GM12865 (cell line): ENCODE results near the gene EBF3.

Experiments
- DNase-seq: peaks from one replicate; pipeline ENCODE4 v3.0.0; 2010; ENCODE audit warnings: low read depth
- H3K4me3 ChIP-seq: 2 replicates; pipeline ENCODE4 v1.5.1; 2011; ENCODE audit warnings: mild to moderate bottlenecking, low read depth, low read length, control low read depth
- TF ChIP-seq, protein P1 (sequence below): IDR thresholded peaks from 2 replicates; pipeline ENCODE4 v1.5.1; 2011; ENCODE audit warnings: low read length, control low read depth, low read depth, inconsistent platforms; ENCODE audit not compliant: insufficient read depth; ENCODE audit errors: missing control alignments

EBF3 gene

DNA sequence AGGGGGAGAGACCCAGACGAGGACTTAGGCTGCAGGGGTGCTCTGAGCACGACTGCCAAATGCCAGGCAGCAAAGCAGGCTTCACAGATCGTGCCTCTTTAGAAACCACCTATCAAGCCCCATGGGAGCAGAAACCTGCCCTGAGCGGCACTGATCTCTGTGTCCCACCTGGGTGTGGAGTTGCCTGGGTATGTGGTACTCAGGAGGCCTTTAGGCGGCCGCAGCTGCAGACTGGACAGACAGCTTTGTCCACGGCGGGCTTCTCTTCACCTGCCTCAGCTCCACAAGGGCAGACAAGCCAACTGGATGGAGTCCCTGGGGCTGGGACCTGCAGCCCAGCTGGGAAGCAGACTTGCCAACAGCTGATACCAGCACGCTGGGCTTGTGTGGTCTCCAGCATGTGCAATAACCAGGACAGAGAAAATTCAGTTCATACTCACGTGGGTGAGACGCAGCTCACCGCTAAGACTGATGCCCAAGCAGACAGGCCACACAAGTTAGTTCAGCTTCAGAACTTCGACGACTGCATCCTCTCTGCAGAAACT is 163.2 kb downstream of the EBF3 start:
- TF ChIP-seq, protein P1, sequence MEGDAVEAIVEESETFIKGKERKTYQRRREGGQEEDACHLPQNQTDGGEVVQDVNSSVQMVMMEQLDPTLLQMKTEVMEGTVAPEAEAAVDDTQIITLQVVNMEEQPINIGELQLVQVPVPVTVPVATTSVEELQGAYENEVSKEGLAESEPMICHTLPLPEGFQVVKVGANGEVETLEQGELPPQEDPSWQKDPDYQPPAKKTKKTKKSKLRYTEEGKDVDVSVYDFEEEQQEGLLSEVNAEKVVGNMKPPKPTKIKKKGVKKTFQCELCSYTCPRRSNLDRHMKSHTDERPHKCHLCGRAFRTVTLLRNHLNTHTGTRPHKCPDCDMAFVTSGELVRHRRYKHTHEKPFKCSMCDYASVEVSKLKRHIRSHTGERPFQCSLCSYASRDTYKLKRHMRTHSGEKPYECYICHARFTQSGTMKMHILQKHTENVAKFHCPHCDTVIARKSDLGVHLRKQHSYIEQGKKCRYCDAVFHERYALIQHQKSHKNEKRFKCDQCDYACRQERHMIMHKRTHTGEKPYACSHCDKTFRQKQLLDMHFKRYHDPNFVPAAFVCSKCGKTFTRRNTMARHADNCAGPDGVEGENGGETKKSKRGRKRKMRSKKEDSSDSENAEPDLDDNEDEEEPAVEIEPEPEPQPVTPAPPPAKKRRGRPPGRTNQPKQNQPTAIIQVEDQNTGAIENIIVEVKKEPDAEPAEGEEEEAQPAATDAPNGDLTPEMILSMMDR: no peak
- DNase-seq: no peak
- no peak overlapping the region for H3K4me3 ChIP-seq

DNA sequence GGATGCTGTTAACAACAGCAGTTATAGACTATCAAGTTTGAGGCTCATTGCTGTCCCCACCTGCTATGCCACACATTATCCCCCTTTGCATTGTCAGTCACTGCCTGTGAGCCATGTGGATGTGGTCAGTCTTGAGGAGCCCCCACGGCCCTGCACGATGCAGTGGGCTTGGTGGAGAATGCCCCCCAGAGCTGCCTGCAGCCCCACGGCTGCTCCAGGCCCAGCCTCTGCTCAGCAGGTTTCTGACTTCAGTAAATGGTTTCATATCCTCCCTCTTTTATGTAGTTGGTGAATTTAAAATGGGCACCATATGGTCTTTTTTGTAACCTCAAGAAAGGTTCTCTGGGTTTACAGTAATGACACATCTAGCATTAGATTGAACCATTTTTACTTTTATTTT is 164.1 kb downstream of the EBF3 start:
- no peak overlapping the region for H3K4me3 ChIP-seq
- TF ChIP-seq, protein P1: no peak
- DNase-seq: no peak

DNA sequence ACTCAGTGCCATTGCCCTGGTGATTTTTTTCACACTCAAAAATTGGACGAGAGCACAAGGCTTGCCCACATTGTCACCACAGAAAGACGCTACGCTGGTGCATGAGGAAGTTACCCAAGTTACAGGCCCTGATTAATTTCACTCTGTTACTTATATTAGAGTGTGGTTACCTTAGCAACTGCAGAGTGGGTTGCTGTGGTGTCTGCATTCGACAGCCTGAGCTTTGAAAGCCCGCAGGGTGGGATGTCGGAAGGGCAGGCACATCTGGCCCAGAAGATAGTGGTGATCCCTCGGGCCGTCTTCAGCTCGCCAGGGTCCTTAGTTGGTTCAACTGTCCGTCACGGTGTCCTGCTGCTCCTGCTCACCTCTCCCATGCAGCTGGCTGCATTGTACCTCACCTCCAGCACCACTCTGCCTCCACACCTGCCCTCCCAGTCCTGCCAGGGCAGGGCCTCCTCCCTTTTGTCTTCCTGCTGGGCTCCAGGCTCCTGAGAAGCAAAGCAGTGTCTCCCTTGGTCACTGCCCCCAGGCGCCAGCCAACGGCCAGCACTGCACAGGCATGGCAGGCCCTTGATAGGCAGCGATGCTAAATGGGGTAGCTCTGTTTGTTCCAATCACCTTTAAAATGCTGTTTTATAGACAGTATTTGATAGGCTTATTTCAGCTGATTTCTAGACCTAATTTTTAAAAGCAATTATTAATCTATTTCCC is 167.2 kb downstream of the EBF3 start:
- no peak overlapping the region for H3K4me3 ChIP-seq
- DNase-seq: no peak
- TF ChIP-seq, protein P1: no peak

DNA sequence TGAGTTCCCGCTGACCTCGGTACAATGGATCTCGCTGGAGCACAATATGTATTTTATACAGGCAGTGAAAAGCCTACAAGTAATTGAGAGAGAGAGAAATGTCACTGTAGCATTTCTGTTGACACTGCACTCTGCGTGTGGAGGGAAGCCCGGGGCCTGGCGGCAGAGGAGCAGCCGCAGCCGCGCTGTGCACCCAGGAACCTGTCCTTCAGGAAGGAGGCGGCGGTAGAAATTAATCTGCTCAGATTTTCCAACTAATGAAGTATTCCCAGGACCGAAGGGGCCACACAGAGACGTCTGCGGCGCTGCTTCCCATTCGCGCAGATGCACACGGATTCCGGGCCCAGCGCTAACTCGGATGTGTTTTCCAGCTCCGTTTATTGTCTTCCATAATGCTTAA is 170.1 kb downstream of the EBF3 start:
- H3K4me3 ChIP-seq: no peak overlapping the region
- TF ChIP-seq, protein P1: no peak
- no peak for DNase-seq

DNA sequence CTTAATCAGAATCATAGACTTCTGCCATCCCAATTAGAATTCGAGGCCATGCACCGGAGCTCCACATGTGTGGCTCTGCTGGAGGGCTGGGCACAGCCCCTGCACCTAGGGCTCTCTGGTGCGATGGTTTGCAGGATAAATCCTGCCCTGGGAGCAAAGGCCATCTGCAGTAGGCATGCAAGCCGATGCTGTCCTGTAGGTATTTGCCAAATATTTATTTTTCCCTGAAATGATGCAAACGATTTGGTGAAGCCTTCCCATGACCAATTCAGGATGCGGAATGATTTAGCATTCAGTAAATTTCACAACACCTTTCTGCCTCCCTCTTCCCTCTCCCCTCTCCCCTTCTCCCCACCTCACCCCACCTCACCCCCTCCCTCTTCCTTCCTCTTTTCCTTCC is 170.6 kb downstream of the EBF3 start:
- TF ChIP-seq, protein P1: no peak
- no peak overlapping the region for H3K4me3 ChIP-seq
- no peak for DNase-seq

DNA sequence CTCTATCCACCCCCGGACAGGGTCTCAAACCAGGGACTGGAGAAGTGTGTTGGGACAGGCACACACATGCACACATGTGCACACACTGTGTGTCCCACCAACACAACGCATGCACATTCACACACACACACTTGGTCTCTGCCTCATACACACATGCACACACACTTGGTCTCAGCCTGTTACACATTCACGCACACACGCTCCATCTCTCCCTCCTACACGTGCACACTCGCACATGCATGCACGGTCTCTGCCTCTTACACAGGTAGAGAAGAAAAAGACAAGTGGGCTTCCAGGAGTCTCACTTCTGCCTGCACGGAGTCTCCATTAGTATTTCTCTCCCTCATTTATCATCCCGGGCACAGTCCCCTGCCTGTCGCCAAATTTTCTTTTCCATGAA is 171.2 kb downstream of the EBF3 start:
- no peak for DNase-seq
- TF ChIP-seq, protein P1: no peak
- H3K4me3 ChIP-seq: no peak overlapping the region

DNA sequence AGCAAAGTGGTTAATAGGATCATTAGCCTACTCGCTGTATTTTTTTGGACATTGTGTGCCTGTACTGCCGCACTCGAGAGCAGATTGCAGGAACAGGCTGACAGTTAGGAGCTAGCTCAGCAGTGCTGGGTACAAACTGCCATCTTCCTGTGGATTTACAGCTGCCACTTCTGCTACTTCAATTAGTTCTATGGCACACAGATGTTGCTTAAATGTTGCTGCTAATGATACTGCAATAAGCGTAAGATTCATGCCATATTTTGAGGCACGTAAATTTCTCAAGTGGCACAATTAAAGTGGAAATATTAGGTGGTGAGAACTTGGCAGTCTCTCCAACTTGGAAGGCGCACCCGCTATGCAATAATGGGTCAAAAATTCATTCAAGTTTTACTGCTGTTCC is 171.9 kb downstream of the EBF3 start:
- H3K4me3 ChIP-seq: no peak overlapping the region
- no peak for DNase-seq
- TF ChIP-seq, protein P1: no peak
